ENCODE data around the gene DDX42.

DDX42 gene

GRCh38 chr17:63758428-63758827 lies 15.5 kb upstream of the DDX42 start:
- H3K4me3 ChIP-seq (ENCODE audit: low read depth, low read length): no peak overlapping the region
- H3K27me3 ChIP-seq (ENCODE audit: insufficient read depth, low read depth, severe bottlenecking): no peaks in the 10 kb centered on the region
- peaks cover 91% of the 10 kb centered on the region for H3K36me3 ChIP-seq
- H3K9me3 ChIP-seq (ENCODE audit: severe bottlenecking): no peaks in the 10 kb centered on the region
- no peak for DNase-seq
- no peak for TF ChIP-seq CTCF (IDR thresholded peaks at IDR 0.05; ENCODE audit: low read depth, low read length)
- H3K27ac ChIP-seq: no peak overlapping the region

GRCh38 chr17:63760771-63761539 lies 13.0 kb upstream of the DDX42 start:
- Histone ChIP-seq H3K4me3 (ENCODE audit: low read depth, low read length) (no peak overlapping the region), H3K9me3 (ENCODE audit: severe bottlenecking) (no peaks in the 10 kb centered on the region), H3K27ac (no peak overlapping the region), H3K36me3 (peaks cover 92% of the 10 kb centered on the region), H3K27me3 (ENCODE audit: insufficient read depth, low read depth, severe bottlenecking) (no peaks in the 10 kb centered on the region)
- no peak for DNase-seq
- no peak for TF ChIP-seq CTCF (IDR thresholded peaks at IDR 0.05; ENCODE audit: low read depth, low read length)

GRCh38 chr17:63762161-63763078 lies 11.6 kb upstream of the DDX42 start:
- Histone ChIP-seq H3K27me3 (ENCODE audit: insufficient read depth, low read depth, severe bottlenecking) (no peaks in the 10 kb centered on the region), H3K4me3 (ENCODE audit: low read depth, low read length) (no peak overlapping the region), H3K36me3 (peaks cover 88% of the 10 kb centered on the region), H3K27ac (no peak overlapping the region), H3K9me3 (ENCODE audit: severe bottlenecking) (no peaks in the 10 kb centered on the region)
- TF ChIP-seq CTCF (IDR thresholded peaks at IDR 0.05; ENCODE audit: low read depth, low read length): no peak
- DNase-seq: no peak

GRCh38 chr17:63764716-63765115 lies 9.3 kb upstream of the DDX42 start:
- Histone ChIP-seq H3K27me3 (ENCODE audit: insufficient read depth, low read depth, severe bottlenecking) (no peaks in the 10 kb centered on the region), H3K27ac (no peak overlapping the region), H3K9me3 (ENCODE audit: severe bottlenecking) (no peaks in the 10 kb centered on the region), H3K4me3 (ENCODE audit: low read depth, low read length) (no peak overlapping the region), H3K36me3 (peaks cover 84% of the 10 kb centered on the region)
- no peak for TF ChIP-seq CTCF (IDR thresholded peaks at IDR 0.05; ENCODE audit: low read depth, low read length)
- DNase-seq: no peak

- TF ChIP-seq CTCF (IDR thresholded peaks at IDR 0.05; ENCODE audit: low read depth, low read length): no peak
- H3K27ac ChIP-seq: no peak overlapping the region
- no peaks in the 10 kb centered on the region for H3K9me3 ChIP-seq (ENCODE audit: severe bottlenecking)
- H3K36me3 ChIP-seq: peaks cover 77% of the 10 kb centered on the region
- no peak overlapping the region for H3K4me3 ChIP-seq (ENCODE audit: low read depth, low read length)
- H3K27me3 ChIP-seq (ENCODE audit: insufficient read depth, low read depth, severe bottlenecking): no peaks in the 10 kb centered on the region
- no peak for DNase-seq
Observed at GRCh38 chr17:63766754-63767153, 7.2 kb upstream of the DDX42 start.
